ENCODE results near the gene GOSR1.
"Not testable (repeated sequence)": the region's sequence is repeated elsewhere in the genome, so short reads cannot be mapped to it uniquely, and the experiment has no call there.

Gene GOSR1

GRCh38 chr17:30547778-30548573, 70.8 kb downstream of the GOSR1 start:
- no peak overlapping the region for H3K27ac Mint-ChIP-seq
- no peak for DNase-seq
- H3K27me3 Mint-ChIP-seq (ENCODE audit: low read depth, poor library complexity) = peaks cover 6% of the 10 kb centered on the region
- H3K4me1 Mint-ChIP-seq = peaks cover 18% of the 10 kb centered on the region
- no peaks in the 10 kb centered on the region for H3K9me3 Mint-ChIP-seq
- peaks cover 5% of the 10 kb centered on the region for H3K36me3 Mint-ChIP-seq (ENCODE audit: low read depth)
- TF ChIP-seq CTCF (IDR thresholded peaks at IDR 0.05) = no peak
- no peak overlapping the region for H3K4me3 Mint-ChIP-seq

- not testable (repeated sequence) for H3K27me3 Mint-ChIP-seq (ENCODE audit: low read depth, poor library complexity); H3K9me3 Mint-ChIP-seq; H3K27ac Mint-ChIP-seq; H3K36me3 Mint-ChIP-seq (ENCODE audit: low read depth); DNase-seq; H3K4me3 Mint-ChIP-seq
- H3K4me1 Mint-ChIP-seq = peaks cover 18% of the 10 kb centered on the region
Observed at GRCh38 chr17:30549181-30549580, 72.0 kb downstream of the GOSR1 start.

GRCh38 chr17:30549864-30550511, 72.8 kb downstream of the GOSR1 start:
- H3K9me3 Mint-ChIP-seq = no peaks in the 10 kb centered on the region
- DNase-seq = no peak
- H3K4me1 Mint-ChIP-seq = peaks cover 18% of the 10 kb centered on the region
- H3K27me3 Mint-ChIP-seq (ENCODE audit: low read depth, poor library complexity) = peaks cover 2% of the 10 kb centered on the region
- no peak overlapping the region for H3K4me3 Mint-ChIP-seq
- TF ChIP-seq CTCF (IDR thresholded peaks at IDR 0.05) = no peak
- H3K27ac Mint-ChIP-seq = no peak overlapping the region
- peaks cover 5% of the 10 kb centered on the region for H3K36me3 Mint-ChIP-seq (ENCODE audit: low read depth)

- Mint-ChIP-seq H3K27ac (peak overlapping the region; percentile 88), H3K4me1 (peaks cover 18% of the 10 kb centered on the region), H3K27me3 (ENCODE audit: low read depth, poor library complexity) (peaks cover 2% of the 10 kb centered on the region), H3K4me3 (no peak overlapping the region), H3K9me3 (no peaks in the 10 kb centered on the region), H3K36me3 (ENCODE audit: low read depth) (peaks cover 5% of the 10 kb centered on the region)
- no peak for TF ChIP-seq CTCF (IDR thresholded peaks at IDR 0.05)
- DNase-seq = no peak
Observed at GRCh38 chr17:30550512-30551273, 73.5 kb downstream of the GOSR1 start.

GRCh38 chr17:30551274-30551995, 74.2 kb downstream of the GOSR1 start:
- H3K9me3 Mint-ChIP-seq; H3K27me3 Mint-ChIP-seq (ENCODE audit: low read depth, poor library complexity); H3K4me3 Mint-ChIP-seq; H3K36me3 Mint-ChIP-seq (ENCODE audit: low read depth); DNase-seq: not testable (repeated sequence)
- H3K27ac Mint-ChIP-seq = peak overlapping the region; percentile 77
- H3K4me1 Mint-ChIP-seq = peaks cover 18% of the 10 kb centered on the region

GRCh38 chr17:30551996-30552339, 74.8 kb downstream of the GOSR1 start:
- peaks cover 2% of the 10 kb centered on the region for H3K27me3 Mint-ChIP-seq (ENCODE audit: low read depth, poor library complexity)
- H3K4me1 Mint-ChIP-seq = peaks cover 22% of the 10 kb centered on the region
- DNase-seq = no peak
- no peak for TF ChIP-seq CTCF (IDR thresholded peaks at IDR 0.05)
- no peak overlapping the region for H3K27ac Mint-ChIP-seq
- H3K4me3 Mint-ChIP-seq = no peak overlapping the region
- H3K9me3 Mint-ChIP-seq = no peaks in the 10 kb centered on the region
- peaks cover 5% of the 10 kb centered on the region for H3K36me3 Mint-ChIP-seq (ENCODE audit: low read depth)
